HEK293 (cell line): ENCODE data around the gene ERLEC1.
"Not testable (repeated sequence)": the region's sequence is repeated elsewhere in the genome, so short reads cannot be mapped to it uniquely, and the experiment has no call there.

Source experiments
- CTCF ChIA-PET: fragments of 350-600 bp; formaldehyde crosslinking; extraction: SDS; loops from one replicate; lab custom pipeline; 2021; ENCODE audit warnings: antibody characterized with exemption; lab: Yijun Ruan, JAX
- POLR2A ChIA-PET: fragments of 300-600 bp; formaldehyde crosslinking; extraction: SDS; loops from one replicate; lab custom pipeline; 2020; ENCODE audit warnings: antibody characterized with exemption, inconsistent platforms; lab: Yijun Ruan, JAX
- H3K27ac ChIP-seq: fragments of 200-500 bp; sonication (Bioruptor generic); 2 replicates; pipeline ENCODE4 v1.5.1; 2014; ENCODE audit warnings: low read depth, low read length, control low read depth, inconsistent platforms; ENCODE audit errors: extremely low read depth
- H3K36me3 ChIP-seq, 2 experiments: fragments of 200-500 bp in 1 of 2; sonication (Bioruptor generic) in 1 of 2; 1 replicate in 1 of 2; 2 replicates in 1 of 2; pipeline ENCODE4 v1.5.1; 2014 to 2017; ENCODE audit warnings: inconsistent platforms in 2 of 2, low read length in 2 of 2; ENCODE audit not compliant: control insufficient read depth in 2 of 2, insufficient read depth in 1 of 2
- H3K4me1 ChIP-seq: fragments of 200-500 bp; sonication (Bioruptor generic); 2 replicates; pipeline ENCODE4 v1.5.1; 2014; ENCODE audit warnings: mild to moderate bottlenecking, low read length, inconsistent platforms; ENCODE audit not compliant: control insufficient read depth, insufficient read depth
- H3K4me3 ChIP-seq: 2 replicates; pipeline ENCODE4 v1.5.1; 2011; ENCODE audit warnings: low read depth, mild to moderate bottlenecking, control low read depth, low read length, moderate library complexity
- H3K9me3 ChIP-seq: fragments of 200-500 bp; sonication (Bioruptor generic); 2 replicates; pipeline ENCODE4 v1.5.1; 2014; ENCODE audit warnings: low read depth, low read length, inconsistent platforms; ENCODE audit not compliant: control insufficient read depth, insufficient read depth
- BCL11A ChIP-seq: fragments of 450-650 bp; formaldehyde crosslinking; IDR thresholded peaks from 2 replicates; pipeline ENCODE4 v1.5.1; 2016; ENCODE audit warnings: low read depth, missing biosample characterization, missing genetic modification characterization
- HOXA7 ChIP-seq: sonication (generic); formaldehyde crosslinking; IDR thresholded peaks from 2 replicates; pipeline ENCODE4 v1.8.1; 2022; ENCODE audit warnings: missing genetic modification reagents, borderline replicate concordance
- YY2 ChIP-seq: fragments of 450-650 bp; formaldehyde crosslinking; IDR thresholded peaks from 2 replicates; pipeline ENCODE4 v1.5.1; 2016; ENCODE audit warnings: missing biosample characterization, missing genetic modification characterization
- ZBTB6 ChIP-seq: fragments of 450-650 bp; formaldehyde crosslinking; IDR thresholded peaks from 2 replicates; pipeline ENCODE4 v1.5.1; 2017; ENCODE audit warnings: missing biosample characterization, missing genetic modification characterization
- ZFHX2 ChIP-seq: fragments of 450-650 bp; formaldehyde crosslinking; conservative IDR thresholded peaks from 2 replicates; pipeline ENCODE4 v1.5.1; 2016; ENCODE audit warnings: missing biosample characterization, missing genetic modification characterization
- ZNF121 ChIP-seq: fragments of 450-650 bp; formaldehyde crosslinking; IDR thresholded peaks from 2 replicates; pipeline ENCODE4 v1.5.1; 2016; ENCODE audit warnings: missing biosample characterization, missing genetic modification characterization
- ZNF133 ChIP-seq: fragments of 450-650 bp; formaldehyde crosslinking; IDR thresholded peaks from 2 replicates; pipeline ENCODE4 v1.5.1; 2016; ENCODE audit warnings: missing biosample characterization, missing genetic modification characterization
- ZNF16 ChIP-seq: fragments of 450-650 bp; formaldehyde crosslinking; IDR thresholded peaks from 2 replicates; pipeline ENCODE4 v1.5.1; 2016; ENCODE audit warnings: low read depth, missing biosample characterization, missing genetic modification characterization
- ZNF221 ChIP-seq: fragments of 450-650 bp; formaldehyde crosslinking; IDR thresholded peaks from 2 replicates; pipeline ENCODE4 v1.5.1; 2017; ENCODE audit warnings: missing biosample characterization, missing genetic modification characterization, borderline replicate concordance
- ZNF248 ChIP-seq: fragments of 450-650 bp; formaldehyde crosslinking; IDR thresholded peaks from 2 replicates; pipeline ENCODE4 v1.5.1; 2017; ENCODE audit warnings: missing biosample characterization, missing genetic modification characterization
- ZNF366 ChIP-seq: fragments of 450-650 bp; formaldehyde crosslinking; conservative IDR thresholded peaks from 2 replicates; pipeline ENCODE4 v1.5.1; 2016; ENCODE audit warnings: missing biosample characterization, missing genetic modification characterization
- ZNF416 ChIP-seq: fragments of 450-650 bp; formaldehyde crosslinking; IDR thresholded peaks from 2 replicates; pipeline ENCODE4 v1.5.1; 2016; ENCODE audit warnings: missing biosample characterization, missing genetic modification characterization
- ZNF555 ChIP-seq: fragments of 450-650 bp; formaldehyde crosslinking; conservative IDR thresholded peaks from 2 replicates; pipeline ENCODE4 v1.5.1; 2017; ENCODE audit warnings: missing biosample characterization, mild to moderate bottlenecking, missing genetic modification characterization, inconsistent platforms
- ZNF654 ChIP-seq: fragments of 450-650 bp; formaldehyde crosslinking; IDR thresholded peaks from 2 replicates; pipeline ENCODE4 v1.5.1; 2016; ENCODE audit warnings: low read depth, missing biosample characterization, missing genetic modification characterization
- ZNF664 ChIP-seq: fragments of 450-650 bp; formaldehyde crosslinking; IDR thresholded peaks from 2 replicates; pipeline ENCODE4 v1.5.1; 2016; ENCODE audit warnings: missing biosample characterization, missing genetic modification characterization
- ZNF670 ChIP-seq: fragments of 450-650 bp; formaldehyde crosslinking; IDR thresholded peaks from 2 replicates; pipeline ENCODE4 v1.5.1; 2016; ENCODE audit warnings: missing biosample characterization, missing genetic modification characterization, low read depth
- ZNF791 ChIP-seq: fragments of 450-650 bp; formaldehyde crosslinking; IDR thresholded peaks from 2 replicates; pipeline ENCODE4 v1.5.1; 2016; ENCODE audit warnings: missing biosample characterization, missing genetic modification characterization
- TF ChIP-seq, protein P1 (sequence below): fragments of 450-650 bp; formaldehyde crosslinking; IDR thresholded peaks from 2 replicates; pipeline ENCODE4 v1.5.1; 2016; ENCODE audit warnings: missing biosample characterization, missing genetic modification characterization
- TF ChIP-seq, protein P2 (sequence below): fragments of 450-650 bp; formaldehyde crosslinking; IDR thresholded peaks from 2 replicates; pipeline ENCODE4 v1.5.1; 2017; ENCODE audit warnings: missing biosample characterization, missing genetic modification characterization
- TF ChIP-seq, protein P3 (sequence below): fragments of 450-650 bp; formaldehyde crosslinking; IDR thresholded peaks from 2 replicates; pipeline ENCODE4 v1.5.0; 2017; ENCODE audit warnings: missing biosample characterization, missing genetic modification characterization, borderline replicate concordance

ERLEC1 gene

GRCh38 chr2:53820711-53821110 lies 33.9 kb downstream of the ERLEC1 start (continued):
- TF ChIP-seq, protein P1, sequence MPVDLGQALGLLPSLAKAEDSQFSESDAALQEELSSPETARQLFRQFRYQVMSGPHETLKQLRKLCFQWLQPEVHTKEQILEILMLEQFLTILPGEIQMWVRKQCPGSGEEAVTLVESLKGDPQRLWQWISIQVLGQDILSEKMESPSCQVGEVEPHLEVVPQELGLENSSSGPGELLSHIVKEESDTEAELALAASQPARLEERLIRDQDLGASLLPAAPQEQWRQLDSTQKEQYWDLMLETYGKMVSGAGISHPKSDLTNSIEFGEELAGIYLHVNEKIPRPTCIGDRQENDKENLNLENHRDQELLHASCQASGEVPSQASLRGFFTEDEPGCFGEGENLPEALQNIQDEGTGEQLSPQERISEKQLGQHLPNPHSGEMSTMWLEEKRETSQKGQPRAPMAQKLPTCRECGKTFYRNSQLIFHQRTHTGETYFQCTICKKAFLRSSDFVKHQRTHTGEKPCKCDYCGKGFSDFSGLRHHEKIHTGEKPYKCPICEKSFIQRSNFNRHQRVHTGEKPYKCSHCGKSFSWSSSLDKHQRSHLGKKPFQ (tag by site-specific recombination), result no peak
- no peak for TF ChIP-seq ZNF133
- no peak for TF ChIP-seq ZNF555 (tag by site-specific recombination)
- no peak for TF ChIP-seq ZNF248
- no peak for TF ChIP-seq ZNF221
- TF ChIP-seq, protein P2, sequence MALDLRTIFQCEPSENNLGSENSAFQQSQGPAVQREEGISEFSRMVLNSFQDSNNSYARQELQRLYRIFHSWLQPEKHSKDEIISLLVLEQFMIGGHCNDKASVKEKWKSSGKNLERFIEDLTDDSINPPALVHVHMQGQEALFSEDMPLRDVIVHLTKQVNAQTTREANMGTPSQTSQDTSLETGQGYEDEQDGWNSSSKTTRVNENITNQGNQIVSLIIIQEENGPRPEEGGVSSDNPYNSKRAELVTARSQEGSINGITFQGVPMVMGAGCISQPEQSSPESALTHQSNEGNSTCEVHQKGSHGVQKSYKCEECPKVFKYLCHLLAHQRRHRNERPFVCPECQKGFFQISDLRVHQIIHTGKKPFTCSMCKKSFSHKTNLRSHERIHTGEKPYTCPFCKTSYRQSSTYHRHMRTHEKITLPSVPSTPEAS, result no peak
- no peak for TF ChIP-seq ZFHX2 (tag by site-specific recombination)
- TF ChIP-seq YY2 (tag by site-specific recombination), result no peak
- TF ChIP-seq ZNF670, result no peak
- no peak for TF ChIP-seq BCL11A (tag by site-specific recombination)
- TF ChIP-seq ZNF791 (tag by site-specific recombination), result no peak

DNA sequence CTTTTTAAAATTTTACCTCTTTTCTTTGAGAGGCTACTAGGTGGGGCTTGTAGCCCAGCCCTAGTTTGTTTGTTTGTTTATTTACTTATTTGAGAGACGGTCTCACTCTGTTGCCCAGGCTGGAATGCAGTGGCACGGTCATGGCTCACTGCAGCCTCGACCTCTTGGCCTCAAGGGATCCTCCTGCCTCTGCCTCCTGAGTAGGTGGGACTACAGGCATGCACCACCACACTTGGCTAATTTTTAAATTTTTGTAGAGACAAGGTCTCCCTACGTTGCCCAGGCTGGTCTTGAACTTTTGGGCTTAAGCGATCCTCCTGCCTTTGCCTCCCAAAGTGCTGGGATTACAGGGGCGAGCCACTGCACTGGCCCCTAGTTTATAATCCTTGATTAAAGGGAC lies 35.0 kb downstream of the ERLEC1 start:
- Histone ChIP-seq H3K9me3 (no peaks in the 10 kb centered on the region), H3K36me3 (peaks cover 9 to 24% of the 10 kb centered on the region in 2 experiments; a peak in 2 of 3 replicates), H3K4me1 (no peaks in the 10 kb centered on the region), H3K27ac (no peak overlapping the region), H3K4me3 (no peak overlapping the region)
- POLR2A ChIA-PET, result no interaction called here
- TF ChIP-seq HOXA7 (CRISPR knock-in tag) (no peak), ZNF366 (tag by site-specific recombination) (no peak), ZNF16 (tag by site-specific recombination) (no peak), ZBTB6 (tag by site-specific recombination) (no peak), ZNF416 (no peak), ZNF121 (tag by site-specific recombination) (no peak), ZNF664 (tag by site-specific recombination) (no peak)
- TF ChIP-seq, protein P3, sequence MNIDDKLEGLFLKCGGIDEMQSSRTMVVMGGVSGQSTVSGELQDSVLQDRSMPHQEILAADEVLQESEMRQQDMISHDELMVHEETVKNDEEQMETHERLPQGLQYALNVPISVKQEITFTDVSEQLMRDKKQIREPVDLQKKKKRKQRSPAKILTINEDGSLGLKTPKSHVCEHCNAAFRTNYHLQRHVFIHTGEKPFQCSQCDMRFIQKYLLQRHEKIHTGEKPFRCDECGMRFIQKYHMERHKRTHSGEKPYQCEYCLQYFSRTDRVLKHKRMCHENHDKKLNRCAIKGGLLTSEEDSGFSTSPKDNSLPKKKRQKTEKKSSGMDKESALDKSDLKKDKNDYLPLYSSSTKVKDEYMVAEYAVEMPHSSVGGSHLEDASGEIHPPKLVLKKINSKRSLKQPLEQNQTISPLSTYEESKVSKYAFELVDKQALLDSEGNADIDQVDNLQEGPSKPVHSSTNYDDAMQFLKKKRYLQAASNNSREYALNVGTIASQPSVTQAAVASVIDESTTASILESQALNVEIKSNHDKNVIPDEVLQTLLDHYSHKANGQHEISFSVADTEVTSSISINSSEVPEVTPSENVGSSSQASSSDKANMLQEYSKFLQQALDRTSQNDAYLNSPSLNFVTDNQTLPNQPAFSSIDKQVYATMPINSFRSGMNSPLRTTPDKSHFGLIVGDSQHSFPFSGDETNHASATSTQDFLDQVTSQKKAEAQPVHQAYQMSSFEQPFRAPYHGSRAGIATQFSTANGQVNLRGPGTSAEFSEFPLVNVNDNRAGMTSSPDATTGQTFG (tag by site-specific recombination), result no peak
- TF ChIP-seq, all 188 proteins: peak for 0
- CTCF ChIA-PET, result no interaction called here

DNA sequence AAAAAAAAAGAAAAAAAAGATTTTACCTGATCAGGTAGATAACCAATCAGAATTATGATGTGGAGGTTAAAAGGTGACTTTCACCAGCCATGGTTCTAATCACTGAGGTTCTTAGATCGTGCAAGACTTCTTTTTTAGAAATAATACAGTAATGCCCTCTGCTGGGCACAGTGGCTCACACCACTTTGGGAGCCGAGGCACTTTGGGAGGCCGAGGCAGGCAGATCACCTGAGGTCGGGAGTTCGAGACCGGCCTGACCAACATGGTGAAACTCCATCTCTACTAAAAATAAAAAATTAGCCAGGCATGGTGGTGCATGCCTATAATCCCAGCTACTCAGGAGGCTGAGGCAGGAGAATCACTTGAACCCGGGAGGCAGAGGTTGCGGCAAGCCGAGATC lies 36.8 kb downstream of the ERLEC1 start:
- H3K9me3 ChIP-seq, H3K4me1 ChIP-seq, H3K27ac ChIP-seq, H3K4me3 ChIP-seq, POLR2A ChIA-PET: not testable (repeated sequence)
- CTCF ChIA-PET, result interaction anchor here (0.8 kb wide), 1 partner anchor 16 kb away, joined by 3 read pairs; no protein-coding TSS in a partner anchor
- H3K36me3 ChIP-seq, result peaks cover 0 to 12% of the 10 kb centered on the region in 2 experiments; a peak in 2 of 3 replicates
- TF ChIP-seq ZNF654 (tag by site-specific recombination), result peak; percentile 53
